ENCODE results near the gene RGS19.

RGS19 gene

GRCh38 chr20:64050261-64051032 lies 28.9 kb downstream of the RGS19 start:
- DNase-seq (ENCODE audit: extremely low read depth in 1 of 2, low read depth in 1 of 2) = no peak

- no peak for DNase-seq (ENCODE audit: extremely low read depth in 1 of 2, low read depth in 1 of 2)
Measured at GRCh38 chr20:64049878-64050260, 29.4 kb downstream of the RGS19 start.

- no peak for DNase-seq (ENCODE audit: extremely low read depth in 1 of 2, low read depth in 1 of 2)
Measured at GRCh38 chr20:64049060-64049877, 30.0 kb downstream of the RGS19 start, which contains the start of gene SOX18. SOX18 (minus strand) TSS chr20:64049639; CDS start chr20:64049516, 123 bp downstream.

GRCh38 chr20:64048402-64049044 lies 30.8 kb downstream of the RGS19 start:
- DNase-seq (ENCODE audit: extremely low read depth in 1 of 2, low read depth in 1 of 2) = no peak

- DNase-seq (ENCODE audit: extremely low read depth in 1 of 2, low read depth in 1 of 2) = no peak
Measured at GRCh38 chr20:64047968-64048401, 31.3 kb downstream of the RGS19 start.

- DNase-seq (ENCODE audit: extremely low read depth in 1 of 2, low read depth in 1 of 2) = no peak
Measured at GRCh38 chr20:64047046-64047389, 32.3 kb downstream of the RGS19 start.

- DNase-seq (ENCODE audit: extremely low read depth in 1 of 2, low read depth in 1 of 2) = no peak
Measured at GRCh38 chr20:64045346-64046011, 33.8 kb downstream of the RGS19 start.

GRCh38 chr20:64044484-64045247 lies 34.7 kb downstream of the RGS19 start:
- DNase-seq (ENCODE audit: extremely low read depth in 1 of 2, low read depth in 1 of 2) = no peak

- no peak for DNase-seq (ENCODE audit: extremely low read depth in 1 of 2, low read depth in 1 of 2)
Measured at GRCh38 chr20:64043768-64044167, 35.5 kb downstream of the RGS19 start.

- DNase-seq (ENCODE audit: extremely low read depth in 1 of 2, low read depth in 1 of 2) = no peak
Measured at GRCh38 chr20:64042054-64042781, 37.1 kb downstream of the RGS19 start.

- DNase-seq (ENCODE audit: extremely low read depth in 1 of 2, low read depth in 1 of 2) = no peak
Measured at GRCh38 chr20:64041781-64042053, 37.6 kb downstream of the RGS19 start.

- no peak for DNase-seq (ENCODE audit: extremely low read depth in 1 of 2, low read depth in 1 of 2)
Measured at GRCh38 chr20:64041040-64041780, 38.1 kb downstream of the RGS19 start.

GRCh38 chr20:64040231-64041039 lies 38.9 kb downstream of the RGS19 start:
- no peak for DNase-seq (ENCODE audit: extremely low read depth in 1 of 2, low read depth in 1 of 2)

- DNase-seq (ENCODE audit: extremely low read depth in 1 of 2, low read depth in 1 of 2) = no peak
Measured at GRCh38 chr20:64039293-64040160, 39.8 kb downstream of the RGS19 start.

GRCh38 chr20:64038565-64039292 lies 40.6 kb downstream of the RGS19 start:
- DNase-seq (ENCODE audit: extremely low read depth in 1 of 2, low read depth in 1 of 2) = peak; percentile 24 to 61

GRCh38 chr20:64038224-64038564 lies 41.1 kb downstream of the RGS19 start:
- no peak for DNase-seq (ENCODE audit: extremely low read depth in 1 of 2, low read depth in 1 of 2)
